ENCODE data around the gene ZNF559. TPM values are rescaled to one million over a fixed set of nuclear protein-coding genes. Genes with fewer than 3 reads are reported as not detected.
"Not testable (repeated sequence)": the region's sequence is repeated elsewhere in the genome, so short reads cannot be mapped to it uniquely, and the experiment has no call there.

The ZNF559 gene
- total RNA-seq: 49.3 and 60.9 TPM in 2 replicates
- 56.7 TPM for total RNA-seq (2013)
- 19.9 and 23.9 TPM in 2 replicates for polyA plus RNA-seq
- polyA minus RNA-seq: 12.1 and 12.2 TPM in 2 replicates

DNA sequence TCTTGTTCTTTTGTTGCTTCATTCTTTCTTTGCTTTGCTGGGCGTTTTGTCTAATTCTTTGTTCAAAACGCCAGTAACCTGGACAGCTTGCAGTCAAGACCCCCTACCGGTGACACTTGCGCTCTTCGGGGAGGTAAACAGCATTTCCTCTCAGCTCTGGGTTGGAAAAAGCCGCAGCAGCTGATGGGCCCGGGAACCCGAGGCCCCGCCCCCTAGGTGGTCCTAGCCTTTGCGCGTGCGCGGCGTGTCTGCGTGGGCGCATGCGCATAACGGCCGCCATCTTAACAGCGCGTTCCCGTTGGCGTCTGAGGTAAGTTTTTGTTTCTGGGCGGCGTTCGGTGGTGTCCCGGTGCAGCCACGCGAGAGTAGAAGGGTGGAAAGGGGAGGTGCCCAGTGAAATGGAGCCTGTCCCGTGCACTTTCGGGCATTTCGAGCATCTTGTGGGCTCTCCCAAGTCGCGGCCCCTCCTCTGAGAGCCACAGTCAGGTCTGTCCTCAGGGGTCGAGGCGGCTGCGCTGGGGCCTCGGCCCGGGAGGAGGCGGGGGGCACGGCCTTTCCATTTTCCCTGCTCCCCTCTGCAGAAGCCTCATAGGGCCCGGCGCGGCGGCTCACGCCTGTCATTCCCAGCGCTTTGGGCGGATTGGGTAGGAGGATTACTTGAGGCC is at the start of gene ZNF559:
Gene ZNF559, plus strand, starts transcription at position 261 of the 665 bp plus-strand sequence. CDS start 14,371 bp downstream, outside the sequence.
- peak; percentile 89 for ATAC-seq (ENCODE audit: low read depth)
- intact Hi-C loops (cut with micrococcal nuclease): loop anchor here (1.0 to 5.0 kb wide), 5 partner anchors 14 to 495 kb away; partner anchors contain the start of genes FBXL12, ZNF317 and ZNF426
- ChIA-PET POLR2A (interaction anchor here (1.0 kb wide), 1 partner anchor 15 kb away, joined by 3 read pairs; the partner anchor contains the start of gene ZNF699), CTCF (interaction anchor here (0.8 to 2.1 kb wide), 6 partner anchors 11 to 445 kb away, joined by 3 to 13 read pairs (median 4); partner anchors contain the start of genes ZNF266, ZNF699 and ZNF846)
- Mint-ChIP-seq H3K27me3 (no peaks in the 10 kb centered on the region), H3K27ac (peak within 1 kb of the TSS; percentile 96), H3K9me3 (ENCODE audit: insufficient read depth) (peaks cover 15% of the 10 kb centered on the region), H3K4me3 (peak within 1 kb of the TSS; percentile 96), H3K4me1 (peaks cover 24% of the 10 kb centered on the region)
- no peak for TF ChIP-seq EZH2 (IDR thresholded peaks at IDR 0.05; ENCODE audit: borderline replicate concordance, insufficient read depth, low read depth, low read length, poor library complexity, severe bottlenecking)
- TF ChIP-seq, protein P1, sequence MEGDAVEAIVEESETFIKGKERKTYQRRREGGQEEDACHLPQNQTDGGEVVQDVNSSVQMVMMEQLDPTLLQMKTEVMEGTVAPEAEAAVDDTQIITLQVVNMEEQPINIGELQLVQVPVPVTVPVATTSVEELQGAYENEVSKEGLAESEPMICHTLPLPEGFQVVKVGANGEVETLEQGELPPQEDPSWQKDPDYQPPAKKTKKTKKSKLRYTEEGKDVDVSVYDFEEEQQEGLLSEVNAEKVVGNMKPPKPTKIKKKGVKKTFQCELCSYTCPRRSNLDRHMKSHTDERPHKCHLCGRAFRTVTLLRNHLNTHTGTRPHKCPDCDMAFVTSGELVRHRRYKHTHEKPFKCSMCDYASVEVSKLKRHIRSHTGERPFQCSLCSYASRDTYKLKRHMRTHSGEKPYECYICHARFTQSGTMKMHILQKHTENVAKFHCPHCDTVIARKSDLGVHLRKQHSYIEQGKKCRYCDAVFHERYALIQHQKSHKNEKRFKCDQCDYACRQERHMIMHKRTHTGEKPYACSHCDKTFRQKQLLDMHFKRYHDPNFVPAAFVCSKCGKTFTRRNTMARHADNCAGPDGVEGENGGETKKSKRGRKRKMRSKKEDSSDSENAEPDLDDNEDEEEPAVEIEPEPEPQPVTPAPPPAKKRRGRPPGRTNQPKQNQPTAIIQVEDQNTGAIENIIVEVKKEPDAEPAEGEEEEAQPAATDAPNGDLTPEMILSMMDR (IDR thresholded peaks at IDR 0.05): peak; percentile 59
- H3K4me1 ChIP-seq (ENCODE audit: control insufficient read depth in 2 of 2, insufficient read depth in 2 of 2, low read length in 2 of 2): peaks cover 11 to 17% of the 10 kb centered on the region in 2 donors
- H3K9ac ChIP-seq (ENCODE audit: low read length): peak within 1 kb of the TSS; percentile 77
- no peaks in the 10 kb centered on the region for H3K27me3 ChIP-seq (replicated peaks in 1 of 4; ENCODE audit: control extremely low read depth in 1 of 4, control insufficient read depth in 3 of 4, insufficient read depth in 4 of 4, low read length in 3 of 4)
- H4K20me1 ChIP-seq (ENCODE audit: control insufficient read depth, insufficient read depth, low read length, poor library complexity, severe bottlenecking): no peaks in the 10 kb centered on the region
- peak within 1 kb of the TSS; percentile 89 for H3K4me2 ChIP-seq (replicated peaks; ENCODE audit: low read depth, low read length, poor library complexity, severe bottlenecking)
- WGBS (ENCODE audit: insufficient coverage): under 1% methylated on average over 41 of the region's 48 CpGs
- peak within 1 kb of the TSS; percentile 89 for H2AFZ ChIP-seq (ENCODE audit: insufficient read depth, low read depth, low read length, poor library complexity, severe bottlenecking)
- H3K27ac ChIP-seq (ENCODE audit: low read length in 2 of 2): peak within 1 kb of the TSS; percentile 78 to 81
- H3K36me3 ChIP-seq (replicated peaks in 1 of 2; ENCODE audit: control extremely low read depth in 1 of 2, control insufficient read depth in 1 of 2, extremely low read depth in 1 of 2, insufficient read depth in 2 of 2, low read length in 1 of 2): peaks cover 2 to 5% of the 10 kb centered on the region in 2 experiments
- peak within 1 kb of the TSS; percentile 72 to 88 (median 79) for H3K4me3 ChIP-seq (ENCODE audit: control extremely low read depth in 1 of 5, extremely low read depth in 1 of 5, insufficient read depth in 1 of 5, low read depth in 2 of 5, low read length in 4 of 5)
- DNase-seq: peak; percentile 98
- peaks cover 6 to 54% (median 35%) of the 10 kb centered on the region in 3 donors for H3K9me3 ChIP-seq (ENCODE audit: control extremely low read depth in 1 of 3, control insufficient read depth in 2 of 3, insufficient read depth in 1 of 3, low read length in 2 of 3)
- peaks cover 38% of the 10 kb centered on the region for H3K79me2 ChIP-seq (ENCODE audit: control insufficient read depth, insufficient read depth, low read length)

DNA sequence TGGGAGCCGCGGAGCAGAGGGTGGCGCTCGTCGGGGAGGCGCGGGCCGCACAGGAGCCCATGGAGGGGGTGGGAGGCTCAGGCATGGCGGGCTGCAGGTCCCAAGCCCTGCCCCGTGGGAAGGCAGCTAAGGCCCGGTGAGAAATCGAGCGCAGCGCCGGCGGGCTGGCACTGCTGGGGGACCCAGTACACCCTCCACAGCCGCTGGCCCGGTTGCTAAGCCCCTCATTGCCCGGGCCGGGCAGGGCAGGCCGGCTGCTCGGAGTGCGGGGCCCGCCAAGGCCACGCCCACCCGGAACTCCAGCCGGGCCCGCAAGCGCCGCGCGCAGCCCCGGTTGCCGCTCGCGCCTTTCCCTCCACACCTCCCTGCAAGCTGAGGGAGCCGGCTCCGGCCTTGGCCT is 40.5 kb upstream of the ZNF559 start:
- CTCF ChIA-PET; ATAC-seq (ENCODE audit: low read depth); H3K4me1 ChIP-seq (ENCODE audit: control insufficient read depth in 2 of 2, insufficient read depth in 2 of 2, low read length in 2 of 2); H3K27ac ChIP-seq (ENCODE audit: low read length in 2 of 2); POLR2A ChIA-PET; H3K79me2 ChIP-seq (ENCODE audit: control insufficient read depth, insufficient read depth, low read length); H3K4me1 Mint-ChIP-seq; H3K9ac ChIP-seq (ENCODE audit: low read length); H3K27me3 ChIP-seq (replicated peaks in 1 of 4; ENCODE audit: control extremely low read depth in 1 of 4, control insufficient read depth in 3 of 4, insufficient read depth in 4 of 4, low read length in 3 of 4); H3K27ac Mint-ChIP-seq; H4K20me1 ChIP-seq (ENCODE audit: control insufficient read depth, insufficient read depth, low read length, poor library complexity, severe bottlenecking); H3K36me3 ChIP-seq (replicated peaks in 1 of 2; ENCODE audit: control extremely low read depth in 1 of 2, control insufficient read depth in 1 of 2, extremely low read depth in 1 of 2, insufficient read depth in 2 of 2, low read length in 1 of 2); H3K9me3 Mint-ChIP-seq (ENCODE audit: insufficient read depth); intact Hi-C loops (cut with micrococcal nuclease): not testable (repeated sequence)
- peak overlapping the region; percentile 19 for H2AFZ ChIP-seq (ENCODE audit: insufficient read depth, low read depth, low read length, poor library complexity, severe bottlenecking)
- H3K4me3 ChIP-seq (ENCODE audit: control extremely low read depth in 1 of 5, extremely low read depth in 1 of 5, insufficient read depth in 1 of 5, low read depth in 2 of 5, low read length in 4 of 5): peak overlapping the region in 4 of 5 experiments; percentile 15 to 39 (median 27)
- Mint-ChIP-seq H3K4me3 (peak overlapping the region; percentile 50), H3K27me3 (peaks cover 21% of the 10 kb centered on the region)
- peak; percentile 9 for DNase-seq
- peak overlapping the region; percentile 28 for H3K4me2 ChIP-seq (replicated peaks; ENCODE audit: low read depth, low read length, poor library complexity, severe bottlenecking)
- peaks cover 0 to 53% (median 13%) of the 10 kb centered on the region in 3 donors for H3K9me3 ChIP-seq (ENCODE audit: control extremely low read depth in 1 of 3, control insufficient read depth in 2 of 3, insufficient read depth in 1 of 3, low read length in 2 of 3)
- 25% methylated on average over 35 of the region's 38 CpGs for WGBS (ENCODE audit: insufficient coverage)

All from B cell (primary cell).